Psoas muscle (tissue), 8 donors: ENCODE results near the gene ZNF107. TPM values are rescaled to one million over a fixed set of nuclear protein-coding genes. Genes with fewer than 3 reads are reported as not detected.

Experiments
- ATAC-seq, 4 donors: fragments of 200-7000 bp; cut with Tn5 transposase; one replicate each; pipeline ENCODE4 v1.9.1; 2020; ENCODE audit warnings: moderate library complexity in 3 of 4, mild to moderate bottlenecking in 2 of 4
- DNase-seq, 2 donors: peaks; one replicate each; pipeline ENCODE4 v3.0.0-alpha.2; 2020
- H3K27ac ChIP-seq: fragments of 200-600 bp; one replicate; pipeline ENCODE4 v1.8.0; 2022
- H3K27me3 ChIP-seq, 3 donors: fragments of 200-600 bp in 1 of 3; one replicate each; pipeline versions ENCODE4 v1.6.1 to v1.8.0; 2013 to 2022; ENCODE audit warnings: low read length in 2 of 3, mild to moderate bottlenecking in 2 of 3, moderate library complexity in 1 of 3; ENCODE audit not compliant: insufficient read depth in 3 of 3
- H3K36me3 ChIP-seq, 2 donors: fragments of 200-600 bp in 1 of 2; one replicate each; pipeline versions ENCODE4 v1.6.1 to v1.8.0; 2013 to 2022; ENCODE audit warnings: low read depth in 1 of 2, mild to moderate bottlenecking in 1 of 2, moderate library complexity in 1 of 2; ENCODE audit not compliant: insufficient read depth in 1 of 2
- H3K4me1 ChIP-seq: fragments of 200-600 bp; one replicate; pipeline ENCODE4 v1.8.0; 2022
- H3K4me3 ChIP-seq: fragments of 200-600 bp; one replicate; pipeline ENCODE4 v1.8.0; 2022; ENCODE audit warnings: mild to moderate bottlenecking
- H3K9me3 ChIP-seq: fragments of 200-600 bp; one replicate; pipeline ENCODE4 v1.8.0; 2022
- CTCF ChIP-seq: fragments of 200-600 bp; IDR thresholded peaks from one replicate; pipeline ENCODE4 v1.8.0; 2022; ENCODE audit warnings: antibody characterized with exemption
- WGBS, 3 donors: extraction: QIAGEN DNeasy Blood & Tissue Kit; methylation state at CpG; one replicate each; pipeline versions ENCODE4 v1.1.6 to v1.1.7; 2013; 5-methylcytosine and 5-hydroxymethylcytosine counted together
- intact Hi-C, 2 donors: fragments of 100-400 bp; cut with DNase I; formaldehyde crosslinking; loops; one replicate each; pipeline versions ENCODE4 v1.11.0 to v1.14.2; 2022
- polyA plus RNA-seq, 3 donors: library from polyadenylated mRNA; stranded (reverse); fragments of 200-250 nt; gene quantifications; one replicate each; pipeline ENCODE4 v1.2.3, GENCODE V29; 2013
- total RNA-seq, 4 donors: library from RNA; stranded (reverse); fragmentation: NEBNext Ultra II Directional in 2 of 4; extraction: Animal tissue kit (Norgen Biotek cat#: 25700) in 2 of 4; gene quantifications; one replicate each; pipeline versions ENCODE4 v1.2.1 to v1.2.4, GENCODE V29; 2021 to 2023
- donor health status: healthy with polysubstance abuse.
- donor health status: DM: no; HTN: no; CAD: no; lungs with moderate emphysema.
- donor health status: Bipolar disorder and iron deficiency.
- donor health status: healthy.
- donor health status: DM: yes; HTN: yes; CAD: no.
- donor health status: DM: no; HTN: no; CAD: no.
- donor health status: DM: no; HTN: no; CAD: no.
- donor health status: DM: yes; HTN: yes; CAD: no.

Gene ZNF107
- total and polyA plus RNA-seq, 7 donors, result 0.38 to 1.4 (median 1.2) TPM

GRCh38 chr7:64628721-64629120 is 37.2 kb upstream of the ZNF107 start:
- Histone ChIP-seq H3K9me3 (no peaks in the 10 kb centered on the region), H3K4me1 (no peaks in the 10 kb centered on the region), H3K27ac (no peak overlapping the region), H3K4me3 (no peak overlapping the region), H3K36me3 (no peaks in the 10 kb centered on the region), H3K27me3 (no peaks in the 10 kb centered on the region)
- no peak for TF ChIP-seq CTCF
- intact Hi-C loops, result no loop called here
- 65 to 74% (median 74%) methylated on average over 3 of the region's 3 CpGs for WGBS, 3 donors
- DNase-seq (no peak), ATAC-seq (peak in 1 of 4 donors; percentile 51)

- H3K4me1 ChIP-seq, result no peaks in the 10 kb centered on the region
- ATAC-seq, result no peak
Measured at GRCh38 chr7:64630496-64630895, 35.4 kb upstream of the ZNF107 start.

GRCh38 chr7:64632029-64632428 is 33.9 kb upstream of the ZNF107 start:
- ATAC-seq (no peak), DNase-seq (no peak)
- intact Hi-C loops, result no loop called here
- H3K4me1 ChIP-seq, result no peaks in the 10 kb centered on the region
- TF ChIP-seq CTCF, result no peak
- H3K4me3 ChIP-seq, result no peak overlapping the region
- no peak overlapping the region for H3K27ac ChIP-seq
- no peaks in the 10 kb centered on the region for H3K36me3 ChIP-seq
- H3K27me3 ChIP-seq, result no peaks in the 10 kb centered on the region
- 71 to 84% (median 76%) methylated on average over 1 of the region's 1 CpG for WGBS, 3 donors
- H3K9me3 ChIP-seq, result no peaks in the 10 kb centered on the region

More at GRCh38 chr7:64630496-64630895, 35.4 kb upstream of the ZNF107 start:
- peak; percentile 27 for TF ChIP-seq CTCF
- H3K36me3 ChIP-seq, result no peaks in the 10 kb centered on the region
- intact Hi-C loops, result no loop called here
- no peak overlapping the region for H3K27ac ChIP-seq
- WGBS, 3 donors, result 14 to 20% (median 19%) methylated on average over 2 of the region's 2 CpGs
- no peak overlapping the region for H3K4me3 ChIP-seq
- no peak for DNase-seq
- no peaks in the 10 kb centered on the region for H3K27me3 ChIP-seq
- H3K9me3 ChIP-seq, result no peaks in the 10 kb centered on the region

GRCh38 chr7:64633401-64633800 is 32.5 kb upstream of the ZNF107 start:
- no peak for DNase-seq
- H3K9me3 ChIP-seq, result no peaks in the 10 kb centered on the region
- no peak overlapping the region for H3K27ac ChIP-seq
- no peak overlapping the region for H3K4me3 ChIP-seq
- 57 to 74% (median 61%) methylated on average over 3 of the region's 3 CpGs for WGBS, 3 donors
- H3K36me3 ChIP-seq, result no peaks in the 10 kb centered on the region
- no peaks in the 10 kb centered on the region for H3K4me1 ChIP-seq
- H3K27me3 ChIP-seq, result no peaks in the 10 kb centered on the region
- no peak for TF ChIP-seq CTCF
- ATAC-seq, result no peak
- intact Hi-C loops, result no loop called here

GRCh38 chr7:64634406-64635062 is 31.4 kb upstream of the ZNF107 start:
- Histone ChIP-seq H3K36me3 (no peaks in the 10 kb centered on the region), H3K4me3 (no peak overlapping the region), H3K27me3 (no peaks in the 10 kb centered on the region), H3K27ac (no peak overlapping the region), H3K9me3 (no peaks in the 10 kb centered on the region), H3K4me1 (no peaks in the 10 kb centered on the region)
- no peak for TF ChIP-seq CTCF
- no peak for DNase-seq
- WGBS, 3 donors, result 76 to 84% (median 79%) methylated on average over 2 of the region's 2 CpGs
- intact Hi-C loops, result no loop called here
- no peak for ATAC-seq
